Loucy (cell line): Measurements from ENCODE around the gene RBM20.

Experiments
- CTCF ChIP-seq: fragments of 200-600 bp; sonication (generic); conservative IDR thresholded peaks from 2 replicates; pipeline ENCODE4 v1.5.1; 2014; ENCODE audit warnings: mild to moderate bottlenecking, antibody characterized with exemption, low read length
- EZH2phosphoT487 ChIP-seq: fragments of 200-600 bp; IDR thresholded peaks from 2 replicates; pipeline ENCODE4 v1.6.1; 2018; ENCODE audit warnings: antibody characterized with exemption, mild to moderate bottlenecking, moderate library complexity, borderline replicate concordance

- TF ChIP-seq EZH2phosphoT487 (no peak), CTCF (no peak)
Measured at GRCh38 chr10:110628161-110628560, 16.0 kb upstream of the RBM20 start.
